Testis (tissue), 2 donors: ENCODE results near the gene KRTAP10-1.

Experiments used
- POLR2A ChIP-seq: fragments of 450-650 bp; IDR thresholded peaks from one replicate; pipeline ENCODE4 v1.6.1; 2017; ENCODE audit warnings: antibody characterized with exemption, mild to moderate bottlenecking, moderate library complexity
- TF ChIP-seq, protein P1 (sequence below), 3 experiments: fragments of 450-650 bp in 2 of 3; fragments of 200-600 bp in 1 of 3; sonication (generic) in 1 of 3; IDR thresholded peaks; one replicate each; pipeline ENCODE4 v1.5.1; 2016 to 2019; ENCODE audit warnings: antibody characterized with exemption in 3 of 3, mild to moderate bottlenecking in 2 of 3, moderate library complexity in 1 of 3

DNA sequence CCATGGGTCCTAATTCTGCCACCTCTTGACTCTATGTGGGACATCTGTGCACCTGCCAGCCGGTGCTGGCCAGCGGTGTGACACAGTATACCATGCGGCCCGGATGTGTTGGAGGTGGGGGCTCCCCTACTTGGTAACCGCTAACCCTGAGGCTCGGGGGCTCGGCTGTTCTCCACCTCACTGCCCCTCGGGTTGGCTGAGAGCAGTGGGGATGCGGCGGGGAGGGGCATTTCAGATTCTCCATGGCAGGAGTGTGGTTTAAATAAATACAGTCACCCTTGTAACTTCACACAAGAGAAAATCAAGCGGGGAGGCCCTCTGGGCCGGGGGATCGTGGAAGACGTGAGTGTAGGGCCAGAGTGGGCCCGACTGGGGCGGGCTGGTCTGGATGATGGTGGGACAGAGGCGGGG lies 11.0 kb downstream of the KRTAP10-1 start:
- TF ChIP-seq, protein P1, sequence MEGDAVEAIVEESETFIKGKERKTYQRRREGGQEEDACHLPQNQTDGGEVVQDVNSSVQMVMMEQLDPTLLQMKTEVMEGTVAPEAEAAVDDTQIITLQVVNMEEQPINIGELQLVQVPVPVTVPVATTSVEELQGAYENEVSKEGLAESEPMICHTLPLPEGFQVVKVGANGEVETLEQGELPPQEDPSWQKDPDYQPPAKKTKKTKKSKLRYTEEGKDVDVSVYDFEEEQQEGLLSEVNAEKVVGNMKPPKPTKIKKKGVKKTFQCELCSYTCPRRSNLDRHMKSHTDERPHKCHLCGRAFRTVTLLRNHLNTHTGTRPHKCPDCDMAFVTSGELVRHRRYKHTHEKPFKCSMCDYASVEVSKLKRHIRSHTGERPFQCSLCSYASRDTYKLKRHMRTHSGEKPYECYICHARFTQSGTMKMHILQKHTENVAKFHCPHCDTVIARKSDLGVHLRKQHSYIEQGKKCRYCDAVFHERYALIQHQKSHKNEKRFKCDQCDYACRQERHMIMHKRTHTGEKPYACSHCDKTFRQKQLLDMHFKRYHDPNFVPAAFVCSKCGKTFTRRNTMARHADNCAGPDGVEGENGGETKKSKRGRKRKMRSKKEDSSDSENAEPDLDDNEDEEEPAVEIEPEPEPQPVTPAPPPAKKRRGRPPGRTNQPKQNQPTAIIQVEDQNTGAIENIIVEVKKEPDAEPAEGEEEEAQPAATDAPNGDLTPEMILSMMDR (IDR thresholded peaks at IDR 0.05) = no peak
- no peak for TF ChIP-seq POLR2A
